IPS DF 4.7 (cell line): ENCODE results near the gene RGS9BP.
"Not testable (repeated sequence)": the region's sequence is repeated elsewhere in the genome, so short reads cannot be mapped to it uniquely, and the experiment has no call there.

Experiments
- DNase-seq: peaks from one replicate; pipeline ENCODE4 v3.0.0-alpha.2; 2013; ENCODE audit warnings: low spot score; ENCODE audit errors: extremely low read depth

The RGS9BP gene

GRCh38 chr19:32675720-32676185 lies at the start of gene RGS9BP:
Gene RGS9BP, plus strand, starts transcription at chr19:32675848. Its CDS starts 416 bp downstream, at chr19:32676264.
- DNase-seq: no peak

DNA sequence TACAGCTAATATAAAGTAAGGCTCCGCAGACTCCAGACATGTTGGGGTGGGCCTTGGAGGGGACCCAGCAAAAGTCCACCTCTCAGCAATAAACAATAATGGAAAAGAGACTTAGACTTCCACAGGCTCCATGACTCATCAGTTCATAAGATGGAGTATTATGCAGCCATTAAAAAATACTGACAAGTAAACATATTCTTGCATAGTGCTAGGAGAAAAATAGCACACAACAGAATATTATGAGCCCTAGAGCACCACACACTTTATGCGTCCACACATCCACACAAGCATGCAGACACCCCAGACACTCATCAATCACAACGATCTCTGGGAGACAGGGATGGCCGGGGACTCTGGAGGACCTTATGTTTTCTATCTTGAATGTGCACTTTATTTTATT lies 48.7 kb upstream of the RGS9BP start:
- no peak for DNase-seq

- no peak for DNase-seq
These were observed 47.9 kb upstream of the RGS9BP start for GRCh38 chr19:32627714-32628270.

GRCh38 chr19:32630338-32630737 lies 45.3 kb upstream of the RGS9BP start:
- DNase-seq: no peak

GRCh38 chr19:32631381-32631780 lies 44.3 kb upstream of the RGS9BP start:
- DNase-seq: no peak

- DNase-seq: no peak
These were observed 38.2 kb upstream of the RGS9BP start for GRCh38 chr19:32637480-32637879.

DNA sequence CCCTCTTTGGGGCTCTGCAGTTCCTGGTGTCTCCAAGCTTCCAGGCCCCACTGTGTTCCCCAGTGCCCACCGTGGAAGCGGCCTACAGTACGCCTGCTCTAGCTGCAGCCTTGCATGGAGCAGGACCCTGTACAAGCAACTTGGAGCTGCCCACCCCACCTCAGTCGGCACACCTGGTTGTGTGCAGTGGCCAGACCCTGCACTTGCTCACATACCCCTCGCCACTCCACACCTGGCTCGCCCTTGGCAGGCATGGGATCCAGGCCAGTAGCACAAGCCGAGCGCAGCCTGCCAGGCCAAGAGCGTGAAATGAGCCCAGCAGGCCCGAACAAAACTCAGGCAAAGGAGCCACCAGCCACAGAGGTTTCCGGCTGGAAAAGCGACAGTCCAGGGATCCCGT lies 37.0 kb upstream of the RGS9BP start:
- DNase-seq: no peak

DNA sequence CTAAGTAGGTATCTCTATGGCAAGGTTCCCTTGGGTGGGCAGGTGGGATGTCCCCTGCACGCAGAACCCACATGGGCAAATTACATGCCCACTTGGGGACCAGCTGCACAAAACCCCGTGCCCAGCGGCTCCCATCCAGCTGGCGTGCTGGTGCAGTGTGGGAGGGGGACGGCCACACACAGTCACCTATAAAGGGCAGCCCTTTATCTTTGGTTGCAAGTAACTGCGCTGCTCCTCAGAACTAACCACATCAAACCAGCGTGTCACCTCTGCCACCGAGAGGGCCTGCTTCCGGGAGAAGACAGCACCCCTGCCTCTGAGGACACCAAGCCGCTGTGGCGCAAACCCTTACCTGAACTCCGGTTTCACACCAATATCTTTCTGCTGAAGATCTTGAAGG lies 32.9 kb upstream of the RGS9BP start:
- no peak for DNase-seq

DNA sequence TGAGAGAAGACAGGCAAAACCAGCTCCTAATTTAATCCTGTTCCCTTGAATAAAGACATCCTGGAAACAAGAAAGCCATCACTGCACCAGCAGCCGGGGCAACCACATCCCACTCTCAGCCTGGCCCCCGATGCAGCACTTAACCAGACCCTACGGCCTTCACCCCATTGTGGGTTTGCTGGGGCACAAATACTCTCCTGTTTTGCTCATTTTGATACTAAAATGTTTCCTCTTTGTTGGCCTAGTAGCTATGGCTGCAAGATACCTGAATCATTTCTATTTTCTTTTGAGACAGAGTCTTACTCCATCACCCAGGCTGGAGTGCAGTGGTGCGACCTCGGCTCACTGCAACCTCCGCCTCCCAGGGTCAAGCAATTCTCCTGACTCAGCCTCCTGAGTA lies 29.1 kb upstream of the RGS9BP start:
- no peak for DNase-seq

GRCh38 chr19:32647361-32647760 lies 28.3 kb upstream of the RGS9BP start:
- no peak for DNase-seq

DNA sequence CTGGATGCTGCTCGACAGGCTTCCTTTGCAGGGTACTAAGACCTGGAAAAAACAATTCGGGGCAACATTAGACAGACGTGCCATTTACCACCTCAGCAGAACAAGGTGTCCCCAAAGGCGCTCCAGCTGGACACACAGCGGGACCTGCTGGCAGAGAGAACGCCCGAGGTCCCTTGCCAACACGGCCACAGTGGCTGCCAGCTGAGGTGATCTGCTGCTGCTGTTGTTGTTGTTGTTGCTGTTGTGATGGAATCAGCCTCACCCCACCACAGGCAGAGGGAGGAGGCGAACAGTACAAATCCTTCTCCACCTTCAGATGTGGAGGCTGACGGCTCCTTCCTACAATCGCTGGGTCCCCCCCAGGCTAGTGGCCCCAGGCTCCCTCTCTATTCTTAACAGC lies 25.9 kb upstream of the RGS9BP start:
- DNase-seq: no peak

GRCh38 chr19:32650671-32651070 lies 25.0 kb upstream of the RGS9BP start:
- no peak for DNase-seq

DNA sequence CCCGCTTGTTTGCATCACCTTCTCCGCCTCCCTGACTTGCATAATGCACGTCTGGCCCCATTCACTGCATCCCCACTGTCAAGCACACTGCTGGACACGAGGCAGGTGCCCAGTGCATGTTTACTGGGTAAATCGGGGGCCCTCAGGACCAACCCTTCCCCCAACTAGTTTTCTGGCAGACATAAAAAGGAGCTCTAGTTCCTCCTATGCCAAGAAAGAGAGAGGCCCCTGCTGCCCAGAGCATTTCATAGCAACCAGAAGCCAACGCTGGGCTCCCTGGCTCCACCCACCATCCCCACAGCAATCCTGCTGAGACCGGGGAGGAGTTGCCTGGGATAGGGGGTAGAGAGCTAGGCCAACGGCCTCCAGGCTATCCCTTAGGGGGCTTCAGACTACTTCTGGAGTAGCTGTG lies 23.9 kb upstream of the RGS9BP start:
- no peak for DNase-seq

- not testable (repeated sequence) for DNase-seq
These were observed 23.3 kb upstream of the RGS9BP start for GRCh38 chr19:32652331-32652730.

- no peak for DNase-seq
These were observed 22.6 kb upstream of the RGS9BP start for GRCh38 chr19:32652894-32653598.

- no peak for DNase-seq
These were observed 22.1 kb upstream of the RGS9BP start for GRCh38 chr19:32653599-32653915.

GRCh38 chr19:32656379-32656778 lies 19.3 kb upstream of the RGS9BP start:
- not testable (repeated sequence) for DNase-seq

DNA sequence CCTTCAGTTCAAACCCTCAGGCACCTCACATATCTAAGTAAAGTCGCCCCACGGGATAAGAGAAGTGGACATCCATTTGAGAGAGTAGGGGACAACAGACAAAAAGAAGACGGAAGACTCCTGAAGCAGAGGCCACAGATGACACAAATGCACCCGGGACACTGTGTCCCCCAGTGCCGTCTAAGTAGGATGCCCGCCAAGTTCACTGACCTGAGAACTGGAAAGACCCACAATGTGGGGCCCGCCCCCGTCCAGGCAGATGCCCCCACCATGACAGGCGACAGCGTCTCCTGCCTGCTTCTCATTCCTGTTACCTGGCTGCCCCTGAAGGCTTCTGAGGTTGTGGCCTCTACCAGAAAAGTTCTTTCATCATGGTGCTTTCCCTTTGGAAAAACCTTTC lies 17.6 kb upstream of the RGS9BP start:
- DNase-seq: no peak

- no peak for DNase-seq
These were observed 17.1 kb upstream of the RGS9BP start for GRCh38 chr19:32658527-32658926.

- DNase-seq: no peak
These were observed 14.3 kb upstream of the RGS9BP start for GRCh38 chr19:32661318-32661717.

DNA sequence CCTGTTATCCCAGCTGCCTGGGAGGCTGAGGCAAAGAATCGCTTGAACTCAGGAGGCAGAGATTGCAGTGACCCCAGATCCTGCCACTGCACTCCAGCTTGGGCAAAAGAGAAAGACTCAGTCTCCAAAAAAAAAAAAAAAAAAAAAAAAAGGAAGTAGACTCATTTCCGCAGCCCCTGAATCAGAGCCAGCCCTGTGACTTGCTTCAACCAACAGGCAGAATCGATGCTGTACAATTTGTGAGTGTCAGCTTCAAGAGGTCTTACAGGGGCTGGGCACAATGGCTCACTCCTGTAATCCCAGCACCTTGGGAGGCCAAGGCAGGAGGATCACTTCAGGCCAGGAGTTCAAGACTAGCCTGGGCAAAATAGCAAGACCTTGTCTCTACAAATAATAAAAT lies 13.5 kb upstream of the RGS9BP start:
- DNase-seq: no peak

DNA sequence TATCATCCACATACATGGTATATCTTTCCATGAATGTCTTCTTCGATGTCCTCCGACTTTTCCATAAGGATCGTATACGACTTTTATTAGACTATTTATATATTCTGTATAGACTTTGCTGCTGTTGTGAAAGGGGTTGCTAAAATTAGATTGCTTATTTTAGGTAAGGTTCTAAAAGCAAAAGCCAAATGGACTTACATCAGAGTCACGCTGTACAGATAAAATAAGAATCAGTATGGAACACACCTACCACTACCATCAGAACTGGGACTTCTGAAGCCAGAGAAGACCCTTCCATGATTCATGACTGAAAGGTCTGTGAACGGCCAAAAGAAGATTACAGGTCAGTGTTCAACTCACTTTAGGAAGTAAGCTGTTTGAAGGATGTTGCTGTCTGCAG lies 9.6 kb upstream of the RGS9BP start:
- DNase-seq: no peak

GRCh38 chr19:32669310-32669709 lies 6.3 kb upstream of the RGS9BP start:
- DNase-seq: no peak
